HG02938 (cell line): Measurements from ENCODE around the gene NES.

Experiments
- ATAC-seq: cut with Tn5 transposase; IDR thresholded peaks from one replicate; pipeline ENCODE4 v1.9.1; 2021; ENCODE audit warnings: mild to moderate bottlenecking, moderate library complexity; ENCODE audit not compliant: unreplicated experiment

The NES gene

DNA sequence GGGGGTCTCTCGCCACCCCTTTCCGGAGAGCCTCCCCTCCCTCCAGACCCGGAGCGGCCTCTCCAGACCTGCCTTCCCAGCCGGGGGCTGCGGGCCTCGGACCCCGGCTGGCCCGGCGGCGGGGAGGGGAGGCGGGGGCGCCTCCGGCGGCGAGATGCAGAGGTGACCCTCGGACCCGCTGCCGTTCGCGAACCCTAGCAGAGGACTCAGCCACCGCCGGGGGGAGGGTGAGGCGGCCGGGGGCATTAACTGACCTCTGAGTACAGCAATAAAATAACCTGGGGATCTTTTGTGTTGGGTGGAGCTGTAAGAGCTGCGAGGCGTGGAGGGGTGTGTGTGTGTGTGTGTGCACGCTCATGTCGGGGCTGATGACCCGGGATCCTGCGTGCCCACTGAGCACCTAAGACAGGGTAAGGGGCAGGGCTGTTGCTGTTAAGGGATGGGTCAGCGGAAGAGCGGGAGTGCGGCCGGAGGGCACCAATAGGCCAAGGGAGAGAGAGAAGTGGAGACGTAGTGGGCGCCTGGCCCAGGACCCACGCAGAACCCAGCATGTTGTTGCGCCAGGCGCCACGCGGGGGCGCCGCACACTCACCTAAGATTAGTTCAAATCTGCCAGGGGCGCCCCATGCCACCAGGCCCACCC lies 51.6 kb downstream of the NES start:
- no peak for ATAC-seq

DNA sequence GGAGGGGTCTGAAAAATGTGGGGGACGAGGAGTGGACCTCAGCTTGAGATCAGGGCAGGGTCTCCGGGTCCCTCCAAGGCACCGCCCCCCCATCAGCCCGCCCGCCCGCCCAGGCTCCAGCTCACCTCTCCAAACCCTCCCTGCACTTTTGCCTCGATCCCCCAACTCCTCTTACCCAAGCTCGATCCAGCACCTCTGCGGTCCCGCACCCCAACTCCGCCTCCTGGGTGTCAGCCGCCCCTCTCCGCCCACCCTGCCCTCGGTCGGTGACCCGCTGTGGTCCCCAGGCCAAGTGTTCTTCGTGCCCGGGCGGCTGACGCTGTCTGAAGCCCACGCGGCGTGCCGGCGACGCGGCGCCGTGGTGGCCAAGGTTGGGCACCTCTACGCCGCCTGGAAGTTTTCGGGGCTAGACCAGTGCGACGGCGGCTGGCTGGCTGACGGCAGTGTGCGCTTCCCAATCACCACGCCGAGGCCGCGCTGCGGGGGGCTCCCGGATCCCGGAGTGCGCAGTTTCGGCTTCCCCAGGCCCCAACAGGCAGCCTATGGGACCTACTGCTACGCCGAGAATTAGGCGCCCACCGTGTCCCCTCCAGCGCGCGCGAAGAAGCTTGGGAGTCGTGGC lies 52.3 kb downstream of the NES start:
- no peak for ATAC-seq

- ATAC-seq, result no peak
Measured at GRCh38 chr1:156623946-156624813, 53.0 kb downstream of the NES start.

- ATAC-seq, result no peak
Measured at GRCh38 chr1:156622581-156623297, 54.5 kb downstream of the NES start.

- no peak for ATAC-seq
Measured at GRCh38 chr1:156619582-156619955, 57.6 kb downstream of the NES start.

DNA sequence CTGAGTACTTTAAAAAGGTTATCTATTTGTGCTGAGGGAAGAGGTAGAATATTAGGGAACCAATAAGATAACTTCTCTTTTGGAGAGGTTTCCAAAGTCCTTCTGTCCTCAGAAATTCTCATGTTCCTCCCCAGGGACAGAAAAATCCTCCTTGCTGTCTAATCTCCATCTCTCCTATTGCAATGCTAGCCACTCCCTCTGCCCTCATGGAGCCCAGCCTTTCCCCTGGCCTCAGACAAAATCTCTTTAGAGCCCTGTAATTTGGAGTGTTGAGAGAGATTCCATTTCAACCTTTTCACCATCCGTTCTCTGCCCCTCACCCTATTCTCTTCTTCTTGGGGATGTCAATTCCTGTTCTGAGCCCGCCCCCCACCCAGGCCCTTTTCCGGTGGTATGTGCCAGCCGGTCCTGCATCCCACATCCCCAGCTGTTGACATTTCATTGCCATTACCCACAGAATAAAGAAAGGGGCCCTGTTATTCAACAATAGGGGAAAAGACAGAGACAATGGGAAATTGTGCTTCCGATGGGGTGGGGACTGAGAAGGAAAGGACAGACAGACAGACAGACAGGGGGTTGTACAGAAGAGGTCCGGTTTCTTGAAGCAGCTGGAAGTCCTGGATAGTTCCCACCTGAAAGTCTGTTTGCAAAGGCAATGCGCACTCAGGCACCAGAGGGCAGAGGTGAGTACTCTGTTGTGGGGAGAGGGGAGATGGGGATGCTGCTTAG lies 58.2 kb downstream of the NES start, which contains the start of gene HAPLN2:
TSS of gene HAPLN2 (plus strand) at position 563 of the 729 bp plus-strand sequence. CDS start 4,076 bp downstream, outside the sequence.
- no peak for ATAC-seq
